HG03558 (cell line): Measurements from ENCODE around the gene CEP131.

Experiments used
- ATAC-seq: cut with Tn5 transposase; IDR thresholded peaks from one replicate; pipeline ENCODE4 v1.9.1; 2021; ENCODE audit warnings: moderate number of reproducible peaks; ENCODE audit not compliant: unreplicated experiment; ENCODE audit errors: extremely low read depth

Gene CEP131

DNA sequence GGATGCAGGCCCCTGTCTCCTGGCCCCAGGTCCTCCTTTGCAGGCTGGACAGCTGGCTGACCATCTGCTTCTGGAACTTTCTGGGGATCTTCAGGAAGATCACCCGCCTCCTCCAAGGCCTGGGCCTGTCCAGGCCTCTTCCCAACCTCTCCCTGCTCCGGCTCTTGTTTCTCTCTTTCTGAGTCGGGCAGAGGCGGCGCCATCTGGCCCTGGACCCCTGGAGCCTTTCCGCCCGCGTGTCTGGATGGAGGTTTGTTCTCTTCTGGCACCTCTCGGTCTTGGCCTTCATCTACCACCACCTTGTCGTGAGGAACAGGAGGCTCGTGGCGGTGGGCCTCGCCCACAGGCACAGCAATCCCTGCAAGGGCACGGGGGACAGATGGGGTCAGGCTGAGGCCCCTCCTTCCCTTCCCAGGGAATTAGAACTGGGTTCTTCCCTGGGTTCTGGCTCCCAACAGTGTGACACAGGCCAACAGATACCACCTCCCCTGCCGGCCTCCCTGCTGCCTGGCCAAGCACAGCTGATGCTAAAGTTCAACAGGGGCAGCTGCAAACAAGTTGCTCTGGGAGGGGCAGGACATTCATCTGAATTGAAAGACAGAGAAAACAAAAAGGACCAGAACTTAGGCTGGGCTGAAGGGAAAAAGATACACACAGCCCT, 29.7 kb upstream of the CEP131 start:
- ATAC-seq = no peak

GRCh38 chr17:81251709-81252301, 29.0 kb upstream of the CEP131 start:
- ATAC-seq = no peak

DNA sequence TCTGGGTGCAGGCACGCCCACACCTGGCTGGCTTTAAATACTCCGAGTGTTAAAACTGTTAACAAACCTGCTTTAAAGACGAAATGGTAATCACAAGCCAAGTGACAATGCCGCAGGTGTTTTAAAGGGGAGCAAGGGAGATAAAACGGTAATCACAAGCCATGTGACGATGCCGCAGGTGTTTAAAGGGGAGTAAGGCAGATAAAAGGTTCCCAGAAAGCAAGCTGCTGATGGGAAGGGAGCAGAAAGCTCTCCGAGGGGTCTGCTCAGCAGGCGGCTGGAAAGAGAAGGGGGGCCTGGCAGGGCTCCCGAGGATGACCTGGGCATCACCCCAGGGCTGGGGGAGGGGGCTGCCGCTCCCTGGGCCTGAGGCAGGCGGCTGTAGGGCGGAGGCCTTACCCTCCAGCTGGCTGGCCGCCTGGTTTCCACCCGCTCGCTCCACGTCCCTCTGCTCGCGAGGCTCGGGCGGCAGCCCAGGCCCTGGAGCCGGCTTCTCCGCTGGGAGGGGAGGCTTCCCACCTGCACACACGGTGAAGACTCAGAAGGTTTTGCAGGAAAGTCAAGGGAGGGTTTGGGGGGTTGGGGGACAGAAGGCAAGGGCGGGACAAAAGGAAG, 28.4 kb upstream of the CEP131 start:
- ATAC-seq = no peak

DNA sequence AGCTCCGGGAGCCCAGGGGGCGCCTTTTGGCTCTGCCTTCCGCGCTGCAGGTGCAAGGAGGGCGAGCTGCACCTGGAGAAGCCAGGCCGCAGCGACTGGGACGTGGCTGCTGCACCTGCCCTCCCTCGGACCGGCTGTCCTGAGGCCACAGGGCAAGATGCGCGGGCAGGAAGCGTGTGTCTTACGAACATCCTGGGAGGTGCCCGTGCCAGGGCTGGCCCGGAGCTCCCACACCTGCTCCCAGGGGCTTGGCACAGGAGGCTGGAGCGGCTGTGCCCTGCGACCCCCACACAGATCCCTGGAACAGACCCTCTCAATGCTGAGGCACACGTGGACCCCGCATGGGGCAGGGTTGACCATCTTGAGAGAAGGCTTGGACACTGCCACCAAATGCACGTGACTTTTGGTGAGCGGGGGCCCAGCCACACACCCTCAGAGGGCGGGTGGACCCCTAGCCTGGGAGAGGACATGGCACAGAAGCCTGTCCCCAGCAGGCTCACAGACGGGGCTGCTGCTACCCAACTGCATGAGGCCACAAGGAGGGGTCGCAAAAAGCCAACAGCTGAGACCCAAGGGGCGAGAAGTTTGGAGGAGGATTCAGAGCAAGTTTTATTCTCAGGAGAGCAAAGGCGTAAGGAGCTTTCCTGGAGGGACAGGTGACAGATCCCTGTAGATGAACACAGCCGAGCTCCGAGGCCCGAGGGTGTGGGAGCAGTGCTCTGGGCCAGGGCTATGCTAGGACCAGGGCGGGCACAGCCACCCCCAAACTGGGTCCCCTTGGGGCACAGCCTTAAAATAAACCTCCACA, 27.7 kb upstream of the CEP131 start:
- no peak for ATAC-seq

- ATAC-seq = no peak
These were observed 26.7 kb upstream of the CEP131 start for GRCh38 chr17:81249223-81250040.

DNA sequence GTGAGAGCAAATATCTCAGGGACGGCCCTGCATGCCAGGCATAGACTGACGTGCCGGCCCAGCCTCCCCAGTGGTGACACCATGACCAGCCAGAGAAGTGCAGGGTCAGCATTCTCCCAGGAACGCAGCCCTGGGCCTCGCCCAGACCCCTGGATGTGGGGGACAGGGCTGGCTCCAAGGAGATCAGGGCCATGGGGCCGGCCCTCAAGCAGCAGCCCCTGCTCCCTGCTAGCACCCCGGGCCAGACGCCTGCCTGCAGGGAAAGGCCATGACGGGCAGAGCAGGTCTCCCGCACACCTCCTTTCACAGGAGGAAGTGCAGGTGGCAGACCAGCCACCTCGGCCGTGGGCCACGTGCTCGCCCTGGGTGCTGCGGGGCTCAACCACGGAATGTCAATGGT, 25.9 kb upstream of the CEP131 start:
- ATAC-seq = no peak

DNA sequence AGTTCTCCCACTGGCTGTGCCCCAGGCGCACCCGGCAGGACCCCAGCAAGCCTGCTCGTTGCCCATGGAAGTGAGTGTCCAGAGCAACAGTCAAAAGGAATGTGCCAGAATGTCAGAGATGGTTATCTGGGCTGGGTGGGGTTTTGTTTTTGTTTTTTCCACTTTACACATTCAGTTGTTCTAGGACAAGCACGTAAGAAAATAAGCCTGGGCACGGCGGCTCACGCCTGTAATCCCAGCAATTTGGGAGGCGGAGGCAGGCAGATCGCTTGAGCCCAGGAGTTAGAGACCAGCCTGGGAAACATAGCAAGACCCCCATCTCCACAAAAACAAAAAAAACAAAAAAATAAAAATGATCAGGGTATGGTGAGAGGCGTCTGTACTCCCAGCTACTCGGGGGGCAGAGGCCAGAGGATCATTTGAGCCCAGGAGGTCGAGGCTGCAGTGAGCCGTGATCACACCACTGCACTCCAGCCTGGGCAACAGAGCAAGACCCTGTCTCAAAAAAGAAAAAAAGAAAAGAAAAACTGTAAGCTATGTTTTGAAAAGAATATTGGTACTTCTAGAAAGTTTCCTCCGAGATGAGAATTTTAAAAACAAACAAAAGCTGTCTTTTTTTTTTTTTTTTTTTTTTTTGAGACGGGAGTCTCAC, 24.7 kb upstream of the CEP131 start:
- no peak for ATAC-seq

DNA sequence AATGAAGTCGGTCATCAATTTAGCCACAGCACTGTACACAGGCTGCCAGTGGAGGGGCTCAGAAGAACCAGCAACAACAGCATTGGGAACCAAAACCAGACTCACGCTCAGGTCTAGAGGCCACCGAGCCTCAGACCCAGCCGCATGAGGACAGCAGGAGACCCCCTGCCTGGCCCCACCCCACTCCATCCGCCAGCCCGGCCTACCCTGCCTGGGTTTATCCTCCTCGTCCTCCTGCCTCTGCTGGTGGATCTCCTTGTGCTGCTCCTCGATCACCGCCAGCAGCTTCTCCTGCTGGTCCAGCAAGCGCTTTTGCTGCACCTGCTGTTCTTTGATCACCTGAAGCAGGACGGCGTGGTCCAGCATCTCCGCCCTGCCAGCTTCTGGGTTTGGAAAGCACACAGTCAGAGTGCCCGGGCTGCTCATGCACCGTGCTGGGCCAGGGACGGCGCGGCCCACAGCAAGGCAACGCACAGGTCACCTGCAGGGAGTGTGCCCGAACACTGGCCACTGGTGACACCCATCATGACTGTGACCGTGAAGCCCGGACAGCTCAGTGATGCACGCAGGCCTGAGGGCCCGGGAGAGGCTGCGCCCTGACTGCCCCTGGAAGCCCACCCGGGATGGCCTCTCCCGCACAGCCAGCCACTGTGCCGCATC, 24.0 kb upstream of the CEP131 start:
- ATAC-seq = no peak

DNA sequence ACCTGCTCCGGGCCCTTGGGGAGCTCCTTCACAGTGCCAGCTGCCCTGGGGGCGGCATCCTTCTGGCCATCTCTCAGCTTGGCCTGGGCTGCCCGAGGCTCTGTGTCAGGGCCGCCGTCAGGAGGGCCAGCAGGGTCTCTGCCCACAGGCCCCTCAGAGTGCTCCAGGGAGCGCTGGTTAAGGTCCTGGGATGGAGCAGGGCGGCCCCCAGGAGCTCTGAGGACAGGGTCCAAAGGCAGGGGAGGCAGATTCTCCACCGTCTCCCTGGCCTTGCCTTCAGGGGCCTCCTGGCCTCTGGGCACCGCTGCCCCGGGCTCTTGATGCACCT, 23.5 kb upstream of the CEP131 start:
- no peak for ATAC-seq

DNA sequence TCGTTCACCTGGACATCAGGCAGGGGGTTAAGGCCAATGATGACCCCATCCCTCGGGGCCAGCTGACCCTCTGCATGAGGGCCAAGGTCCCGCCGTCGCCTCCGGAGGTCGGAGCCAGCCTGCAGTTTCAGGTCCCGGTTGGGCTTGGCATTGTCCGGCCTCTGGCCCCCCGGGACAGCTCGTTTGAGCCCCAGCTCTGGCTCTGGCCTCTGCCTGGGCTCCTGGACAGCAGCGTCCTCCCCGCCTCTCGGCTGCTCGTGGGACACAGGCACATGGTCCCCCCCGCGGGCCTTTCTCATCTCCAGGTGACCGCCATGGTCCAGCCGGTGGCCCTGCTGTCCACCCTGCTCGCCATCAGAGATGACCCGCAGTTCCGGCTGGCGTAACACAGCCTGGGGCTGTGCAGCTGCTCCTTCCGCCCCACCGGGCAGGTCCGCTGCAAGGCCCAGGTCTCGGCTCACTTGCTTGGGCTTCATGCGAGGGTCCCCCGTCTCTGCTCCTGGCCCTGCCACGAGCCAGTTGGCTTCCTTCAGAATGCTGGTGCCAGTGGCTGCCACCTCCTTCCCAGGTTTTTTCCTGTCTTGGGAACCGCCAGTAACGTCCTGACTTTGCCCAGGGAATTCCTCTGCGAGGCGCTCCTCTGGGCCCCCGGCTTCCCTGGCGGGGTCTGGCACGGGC, 23.0 kb upstream of the CEP131 start:
- ATAC-seq = no peak

GRCh38 chr17:81245024-81245664, 22.4 kb upstream of the CEP131 start:
- no peak for ATAC-seq

GRCh38 chr17:81244358-81245023, 21.7 kb upstream of the CEP131 start:
- no peak for ATAC-seq

- no peak for ATAC-seq
These were observed 20.5 kb upstream of the CEP131 start for GRCh38 chr17:81243333-81243664.

DNA sequence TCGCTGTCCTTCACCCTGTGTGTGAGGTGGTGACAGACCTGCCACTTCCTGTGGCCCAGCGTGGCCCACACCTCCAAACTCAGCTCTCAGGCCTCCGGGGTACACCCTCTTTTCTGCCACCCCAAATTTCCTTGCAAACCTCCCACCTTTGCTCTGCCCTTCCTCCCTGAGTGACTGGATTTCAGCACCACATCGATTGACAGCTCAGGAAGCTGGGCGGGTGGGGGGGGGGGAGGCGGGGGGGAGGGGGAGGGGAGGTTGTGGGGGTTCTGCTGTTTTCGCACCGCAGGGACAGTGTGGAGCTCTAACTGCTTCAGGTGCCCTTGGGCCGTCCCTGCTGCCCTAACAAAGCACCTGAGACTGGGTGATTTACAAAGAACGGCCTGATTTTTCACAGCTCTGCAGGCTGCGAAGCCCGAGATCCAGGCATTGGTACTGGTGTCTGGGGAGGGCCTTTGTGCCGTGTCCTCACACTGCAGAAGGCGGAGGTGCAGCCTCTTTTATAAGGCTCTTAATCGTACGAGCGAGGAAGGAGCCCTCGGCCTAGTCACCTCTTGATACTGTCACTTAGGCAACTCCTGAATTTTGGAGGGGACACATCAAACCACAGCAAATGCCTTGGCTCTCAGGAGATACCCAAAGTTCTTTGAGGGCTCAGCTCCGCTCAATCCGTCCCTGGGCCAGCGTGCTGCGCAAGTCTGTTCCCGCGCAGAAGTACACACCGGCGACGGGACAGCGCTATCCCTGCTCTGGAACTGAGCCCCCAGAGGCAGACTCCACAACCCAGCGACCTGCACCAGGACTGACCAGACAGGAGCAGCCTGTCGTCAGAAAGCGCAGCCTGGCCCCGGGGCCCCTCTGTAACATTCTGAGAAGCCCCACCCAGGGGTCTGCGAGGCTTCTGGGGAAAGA, 19.9 kb upstream of the CEP131 start:
- ATAC-seq = no peak

DNA sequence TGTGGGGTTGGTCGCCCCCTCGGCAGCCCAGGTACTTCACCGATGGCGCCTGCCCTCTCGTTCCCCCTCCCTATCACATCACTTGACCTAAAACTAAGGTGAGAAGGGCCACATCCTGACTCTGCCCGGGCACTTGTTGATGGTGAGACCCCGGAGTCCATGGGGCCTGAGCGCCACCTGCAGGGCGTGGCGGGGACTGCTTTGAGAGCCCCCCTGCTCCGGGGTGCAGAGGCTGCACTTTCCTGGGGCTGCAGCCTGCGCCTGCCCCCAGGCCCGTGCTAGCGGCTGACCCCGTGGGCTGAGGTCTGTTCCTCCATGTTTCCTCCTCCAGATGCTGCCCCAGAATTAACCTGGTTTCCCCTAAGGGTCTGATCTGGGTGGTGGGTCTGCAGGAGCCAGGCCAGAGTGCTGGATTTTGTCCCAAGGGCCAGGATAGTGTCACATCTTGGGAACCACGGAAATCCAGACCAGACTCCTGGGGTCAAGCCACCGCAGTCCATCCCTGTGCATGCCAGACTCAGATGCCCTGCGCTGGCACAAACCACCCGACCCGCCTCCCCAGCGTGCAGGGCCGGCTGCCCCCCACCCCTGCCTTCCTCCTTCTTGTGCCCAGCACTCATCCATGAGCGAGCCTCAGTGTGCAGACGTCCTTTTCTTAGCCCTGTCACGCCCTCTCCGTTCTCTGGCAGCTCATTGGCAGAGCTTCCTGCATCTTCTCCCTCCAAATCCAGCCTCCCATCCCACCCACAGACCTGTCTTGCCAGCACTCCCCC, 19.1 kb upstream of the CEP131 start:
- ATAC-seq = no peak

GRCh38 chr17:81241203-81241602, 18.4 kb upstream of the CEP131 start:
- no peak for ATAC-seq
